A549 (cell line): ENCODE measurements around the gene RNF112. TPM values are rescaled to one million over a fixed set of nuclear protein-coding genes. Genes with fewer than 3 reads are reported as not detected.

ENCODE experiments used
- ATAC-seq, 2 experiments: fragments of 200-7000 bp in 1 of 2; fragments of >200 bp in 1 of 2; cut with Nextera tagmentation in 1 of 2; cut with Tn5 transposase in 1 of 2; 3 replicates each; pipeline versions ENCODE4 v1.8.0 to v1.9.1; 2018 to 2020; ENCODE audit warnings: mild to moderate bottlenecking in 1 of 2, moderate library complexity in 1 of 2
- CTCF ChIA-PET: fragments of 300-600 bp; sonication (Branson Sonifier 250); formaldehyde crosslinking; extraction: SDS; loops from one replicate; lab custom pipeline; 2021; ENCODE audit warnings: antibody characterized with exemption, inconsistent platforms; lab: Yijun Ruan, JAX
- POLR2A ChIA-PET: fragments of 350-600 bp; formaldehyde crosslinking; extraction: SDS; loops from one replicate; lab custom pipeline; 2021; ENCODE audit warnings: antibody characterized with exemption, inconsistent platforms; lab: Yijun Ruan, JAX
- DNase-seq, 2 experiments: peaks; one replicate each; pipeline versions ENCODE4 v3.0.0 to v3.0.0-alpha.2; 2011 to 2016; ENCODE audit warnings: low read depth in 1 of 2, low spot score in 1 of 2
- FAIRE-seq: peaks from 2 replicates; lab custom pipeline; 2011; peaks lifted over from hg19 to GRCh38; lab: Jason Lieb, UNC
- H3K27ac ChIP-seq, 2 experiments: fragments of >200 bp; sonication (Bioruptor Twin); formaldehyde crosslinking; 3 replicates each; pipeline ENCODE4 v1.5.1; 2016 to 2017
- H3K4me1 ChIP-seq: fragments of >200 bp; sonication (Bioruptor Twin); formaldehyde crosslinking; 3 replicates; pipeline ENCODE4 v1.6.1; 2016
- H3K4me2 ChIP-seq: fragments of >200 bp; sonication (Bioruptor Twin); formaldehyde crosslinking; 3 replicates; pipeline ENCODE4 v1.6.1; 2016
- H3K4me3 ChIP-seq: fragments of >200 bp; sonication (Bioruptor Twin); formaldehyde crosslinking; 3 replicates; pipeline ENCODE4 v1.5.1; 2016
- H3K9me3 ChIP-seq: fragments of >200 bp; sonication (Bioruptor Twin); formaldehyde crosslinking; 3 replicates; pipeline ENCODE4 v1.6.1; 2016
- ATOH8 ChIP-seq: fragments of 250-450 bp; sonication (Bioruptor Pico); IDR thresholded peaks from 2 replicates; pipeline ENCODE4 v1.5.0; 2020; ENCODE audit warnings: low read depth, mild to moderate bottlenecking, moderate library complexity
- BCL3 ChIP-seq: fragments of >200 bp; sonication (Bioruptor Twin); formaldehyde crosslinking; IDR thresholded peaks from 3 replicates; pipeline ENCODE4 v1.6.1; 2016
- CHD2 ChIP-seq: fragments of 150-350 bp; IDR thresholded peaks from 2 replicates; pipeline ENCODE4 v1.6.1; 2014; ENCODE audit warnings: low read length; ENCODE audit not compliant: partially characterized antibody
- CHD4 ChIP-seq: fragments of 200-600 bp; sonication (generic); IDR thresholded peaks from 2 replicates; pipeline ENCODE4 v1.6.1; 2016; ENCODE audit warnings: antibody characterized with exemption, mild to moderate bottlenecking, borderline replicate concordance
- EHF ChIP-seq: fragments of 250-450 bp; sonication (Bioruptor Pico); IDR thresholded peaks from 2 replicates; pipeline ENCODE4 v1.5.0; 2020; ENCODE audit warnings: mild to moderate bottlenecking
- ELK1 ChIP-seq: fragments of 150-350 bp; IDR thresholded peaks from 2 replicates; pipeline ENCODE4 v1.6.1; 2014; ENCODE audit warnings: low read depth, mild to moderate bottlenecking, low read length
- EP300 ChIP-seq, 2 experiments: fragments of >200 bp; sonication (Bioruptor Twin); formaldehyde crosslinking; IDR thresholded peaks; 2 replicates in 1 of 2; 3 replicates in 1 of 2; pipeline ENCODE4 v1.6.1; 2016 to 2017
- FOXS1 ChIP-seq: fragments of 250-450 bp; sonication (Bioruptor Pico); IDR thresholded peaks from 2 replicates; pipeline ENCODE4 v1.5.0; 2020; ENCODE audit warnings: mild to moderate bottlenecking, moderate library complexity
- GATA3 ChIP-seq: IDR thresholded peaks from 2 replicates; pipeline ENCODE4 v1.6.1; 2012; ENCODE audit warnings: borderline replicate concordance
- HEYL ChIP-seq: fragments of 250-450 bp; sonication (Bioruptor Pico); IDR thresholded peaks from 2 replicates; pipeline ENCODE4 v1.8.0; 2021; ENCODE audit warnings: mild to moderate bottlenecking, moderate library complexity
- HOXB13 ChIP-seq: fragments of 250-450 bp; sonication (Bioruptor Pico); IDR thresholded peaks from 2 replicates; pipeline ENCODE4 v1.5.0; 2020; ENCODE audit warnings: low read depth, mild to moderate bottlenecking, moderate library complexity
- HOXB5 ChIP-seq: fragments of 250-450 bp; sonication (Bioruptor Pico); IDR thresholded peaks from 2 replicates; pipeline ENCODE4 v1.5.0; 2020; ENCODE audit warnings: mild to moderate bottlenecking, moderate library complexity
- MAFK ChIP-seq: fragments of 450-650 bp; IDR thresholded peaks from 2 replicates; pipeline ENCODE4 v1.6.1; 2014; ENCODE audit not compliant: partially characterized antibody
- MAZ ChIP-seq: fragments of 150-350 bp; IDR thresholded peaks from 2 replicates; pipeline ENCODE4 v1.6.1; 2014; ENCODE audit warnings: antibody characterized with exemption, low read depth, low read length, borderline replicate concordance
- NPAS2 ChIP-seq: fragments of 250-450 bp; sonication (Bioruptor Pico); IDR thresholded peaks from 2 replicates; pipeline ENCODE4 v1.8.0; 2022; ENCODE audit warnings: mild to moderate bottlenecking, moderate library complexity, borderline replicate concordance
- NR3C1 ChIP-seq: fragments of >200 bp; sonication (Bioruptor Twin); formaldehyde crosslinking; IDR thresholded peaks from 3 replicates; pipeline ENCODE4 v1.6.1; 2017
- PBX3 ChIP-seq: IDR thresholded peaks from 2 replicates; pipeline ENCODE4 v1.6.1; 2012
- PHF8 ChIP-seq: fragments of 200-600 bp; sonication (generic); IDR thresholded peaks from 2 replicates; pipeline ENCODE4 v1.6.1; 2016; ENCODE audit warnings: low read depth, mild to moderate bottlenecking, antibody characterized with exemption, moderate library complexity, borderline replicate concordance
- POLR2AphosphoS2 ChIP-seq: conservative IDR thresholded peaks from 2 replicates; pipeline ENCODE4 v1.6.1; 2012; ENCODE audit warnings: low read length, improper control_type of control experiment, inconsistent platforms
- RCOR1 ChIP-seq: fragments of 150-350 bp; IDR thresholded peaks from 2 replicates; pipeline ENCODE4 v1.6.1; 2014; ENCODE audit warnings: antibody characterized with exemption, low read length, low read depth
- TP53 ChIP-seq: fragments of 250-450 bp; sonication (Bioruptor Pico); IDR thresholded peaks from 2 replicates; pipeline ENCODE4 v1.5.0; 2021; ENCODE audit warnings: mild to moderate bottlenecking, moderate library complexity
- ZC3H11A ChIP-seq: fragments of 450-650 bp; IDR thresholded peaks from 2 replicates; pipeline ENCODE4 v1.6.1; 2014; ENCODE audit warnings: antibody characterized with exemption, mild to moderate bottlenecking
- ZFP36 ChIP-seq: fragments of 450-650 bp; IDR thresholded peaks from 2 replicates; pipeline ENCODE4 v1.6.1; 2014; ENCODE audit warnings: borderline replicate concordance; ENCODE audit not compliant: partially characterized antibody
- ZNF302 ChIP-seq: fragments of 250-450 bp; sonication (Bioruptor Pico); IDR thresholded peaks from 2 replicates; pipeline ENCODE4 v1.9.0; 2021; ENCODE audit warnings: inconsistent platforms, mild to moderate bottlenecking, moderate library complexity
- ZSCAN20 ChIP-seq: fragments of 250-450 bp; sonication (Bioruptor Pico); IDR thresholded peaks from 2 replicates; pipeline ENCODE4 v1.8.0; 2022; ENCODE audit warnings: mild to moderate bottlenecking, moderate library complexity
- WGBS: methylation state at CpG from one replicate; pipeline ENCODE4 v1.1.6; 2017; ENCODE audit errors: missing lambda C conversion rate; 5-methylcytosine and 5-hydroxymethylcytosine counted together
- polyA plus RNA-seq, 4 experiments: library from polyadenylated mRNA; depleted of rRNA in 3 of 4; stranded (reverse); fragments of >200 nt; fragmentation: RNase III in 1 of 4; extraction: RNeasy Plus Mini Kit Qiagen cat#74134 plus additional on column Dnase treatment in 1 of 4; gene quantifications; 2 replicates in 3 of 4; 3 replicates in 1 of 4; pipeline ENCODE4 v1.2.3, GENCODE V29; 2011 to 2017

Gene RNF112
- polyA plus RNA-seq, 2 of the 4 experiments (the other 2 are of a cell fraction), result 0.27 to 1.4 TPM

- ATAC-seq (no peak), FAIRE-seq (no peak), DNase-seq (no peak)
- Histone ChIP-seq H3K4me1 (no peaks in the 10 kb centered on the region), H3K4me2 (no peak overlapping the region), H3K4me3 (no peak overlapping the region), H3K27ac (no peak overlapping the region), H3K9me3 (no peaks in the 10 kb centered on the region)
- no peak for TF ChIP-seq CHD4
- no peak for TF ChIP-seq GATA3
- TF ChIP-seq HOXB5, result no peak
- TF ChIP-seq PHF8, result no peak
- TF ChIP-seq TP53, result no peak
- no peak for TF ChIP-seq FOXS1 (CRISPR knock-in tag)
- TF ChIP-seq ZSCAN20 (CRISPR knock-in tag), result no peak
- no peak for TF ChIP-seq NR3C1
- CTCF ChIA-PET, result interaction anchor here (0.7 to 6.3 kb wide), 3 partner anchors 25 to 45 kb away, joined by 4 to 35 read pairs (median 11); partner anchors contain the start of gene B9D1
- 88% methylated on average over 10 of the region's 10 CpGs for WGBS
- POLR2A ChIA-PET, result no interaction called here
These were observed 3.3 kb upstream of the RNF112 start for GRCh38 chr17:19407601-19408345.

GRCh38 chr17:19408346-19408710, 2.7 kb upstream of the RNF112 start:
- H3K4me3 ChIP-seq, result no peak overlapping the region
- 95% methylated on average over 2 of the region's 2 CpGs for WGBS
- H3K9me3 ChIP-seq, result no peaks in the 10 kb centered on the region
- FAIRE-seq (no peak), DNase-seq (no peak), ATAC-seq (no peak)
- POLR2A ChIA-PET, result no interaction called here
- no peaks in the 10 kb centered on the region for H3K4me1 ChIP-seq
- no peak for TF ChIP-seq CHD2
- no peak for TF ChIP-seq PHF8
- no peak for TF ChIP-seq TP53
- TF ChIP-seq POLR2AphosphoS2, result no peak
- TF ChIP-seq ELK1, result no peak
- no peak for TF ChIP-seq RCOR1
- no peak for TF ChIP-seq ZC3H11A
- no peak for TF ChIP-seq MAFK
- no peak for TF ChIP-seq EP300 (IDR thresholded peaks at IDR 0.05)
- TF ChIP-seq PBX3, result no peak
- no peak for TF ChIP-seq NPAS2 (CRISPR knock-in tag)
- TF ChIP-seq ATOH8, result no peak
- TF ChIP-seq BCL3, result no peak
- no peak for TF ChIP-seq EHF (CRISPR knock-in tag)
- no peak for TF ChIP-seq ZNF302 (CRISPR knock-in tag)
- no peak for TF ChIP-seq HEYL (CRISPR knock-in tag)
- TF ChIP-seq NR3C1, result no peak
- no peak for TF ChIP-seq MAZ
- TF ChIP-seq HOXB13 (CRISPR knock-in tag), result no peak
- no peak for TF ChIP-seq ZFP36
- CTCF ChIA-PET, result interaction anchor here (1.0 to 6.3 kb wide), 3 partner anchors 20 to 46 kb away, joined by 3 to 35 read pairs (median 11); partner anchors contain the start of gene B9D1
- H3K4me2 ChIP-seq, result no peak overlapping the region
- no peak overlapping the region for H3K27ac ChIP-seq
